Chondrocyte (in vitro differentiated cells): ENCODE results near the gene PAPPA2. TPM values are rescaled to one million over a fixed set of nuclear protein-coding genes. Genes with fewer than 3 reads are reported as not detected.

Source experiments
- DNase-seq: peaks from one replicate; pipeline ENCODE4 v3.0.0; 2021; ENCODE audit warnings: mixed read lengths, low spot score
- H3K27ac Mint-ChIP-seq: one replicate; pipeline ENCODE4 v1.8.0; 2021; ENCODE audit warnings: mild to moderate bottlenecking, moderate library complexity, mixed read lengths; ENCODE audit not compliant: unreplicated experiment
- H3K27me3 Mint-ChIP-seq: 2 replicates; pipeline ENCODE4 v1.8.0; 2021; ENCODE audit warnings: low read depth, mixed read lengths
- H3K36me3 Mint-ChIP-seq: 2 replicates; pipeline ENCODE4 v1.8.0; 2021; ENCODE audit warnings: low read depth, mixed read lengths
- H3K4me1 Mint-ChIP-seq: 2 replicates; pipeline ENCODE4 v1.8.0; 2021; ENCODE audit warnings: low read depth, mild to moderate bottlenecking, mixed read lengths
- H3K4me3 Mint-ChIP-seq: one replicate; pipeline ENCODE4 v1.8.0; 2021; ENCODE audit warnings: mild to moderate bottlenecking, moderate library complexity, mixed read lengths; ENCODE audit not compliant: unreplicated experiment
- H3K9me3 Mint-ChIP-seq: 2 replicates; pipeline ENCODE4 v1.8.0; 2021; ENCODE audit warnings: low read depth, mixed read lengths
- total RNA-seq: library from RNA; stranded (reverse); gene quantifications from 3 replicates; pipeline ENCODE4 v1.2.1, GENCODE V29; 2021
- TF ChIP-seq, protein P1 (sequence below): fragments of 200-600 bp; sonication (generic); IDR thresholded peaks from 2 replicates; pipeline ENCODE4 v1.5.0; 2021; ENCODE audit warnings: antibody characterized with exemption, mild to moderate bottlenecking, moderate library complexity

The PAPPA2 gene
- total RNA-seq, 1 donor from 2014 or later, result 0.42 TPM

GRCh38 chr1:176521211-176521610, 58.2 kb downstream of the PAPPA2 start:
- Mint-ChIP-seq H3K27me3 (no peaks in the 10 kb centered on the region), H3K9me3 (peaks cover 2% of the 10 kb centered on the region), H3K27ac (no peak overlapping the region), H3K4me1 (no peaks in the 10 kb centered on the region), H3K4me3 (no peak overlapping the region), H3K36me3 (no peaks in the 10 kb centered on the region)
- DNase-seq, result no peak
- TF ChIP-seq, protein P1, sequence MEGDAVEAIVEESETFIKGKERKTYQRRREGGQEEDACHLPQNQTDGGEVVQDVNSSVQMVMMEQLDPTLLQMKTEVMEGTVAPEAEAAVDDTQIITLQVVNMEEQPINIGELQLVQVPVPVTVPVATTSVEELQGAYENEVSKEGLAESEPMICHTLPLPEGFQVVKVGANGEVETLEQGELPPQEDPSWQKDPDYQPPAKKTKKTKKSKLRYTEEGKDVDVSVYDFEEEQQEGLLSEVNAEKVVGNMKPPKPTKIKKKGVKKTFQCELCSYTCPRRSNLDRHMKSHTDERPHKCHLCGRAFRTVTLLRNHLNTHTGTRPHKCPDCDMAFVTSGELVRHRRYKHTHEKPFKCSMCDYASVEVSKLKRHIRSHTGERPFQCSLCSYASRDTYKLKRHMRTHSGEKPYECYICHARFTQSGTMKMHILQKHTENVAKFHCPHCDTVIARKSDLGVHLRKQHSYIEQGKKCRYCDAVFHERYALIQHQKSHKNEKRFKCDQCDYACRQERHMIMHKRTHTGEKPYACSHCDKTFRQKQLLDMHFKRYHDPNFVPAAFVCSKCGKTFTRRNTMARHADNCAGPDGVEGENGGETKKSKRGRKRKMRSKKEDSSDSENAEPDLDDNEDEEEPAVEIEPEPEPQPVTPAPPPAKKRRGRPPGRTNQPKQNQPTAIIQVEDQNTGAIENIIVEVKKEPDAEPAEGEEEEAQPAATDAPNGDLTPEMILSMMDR, result no peak

DNA sequence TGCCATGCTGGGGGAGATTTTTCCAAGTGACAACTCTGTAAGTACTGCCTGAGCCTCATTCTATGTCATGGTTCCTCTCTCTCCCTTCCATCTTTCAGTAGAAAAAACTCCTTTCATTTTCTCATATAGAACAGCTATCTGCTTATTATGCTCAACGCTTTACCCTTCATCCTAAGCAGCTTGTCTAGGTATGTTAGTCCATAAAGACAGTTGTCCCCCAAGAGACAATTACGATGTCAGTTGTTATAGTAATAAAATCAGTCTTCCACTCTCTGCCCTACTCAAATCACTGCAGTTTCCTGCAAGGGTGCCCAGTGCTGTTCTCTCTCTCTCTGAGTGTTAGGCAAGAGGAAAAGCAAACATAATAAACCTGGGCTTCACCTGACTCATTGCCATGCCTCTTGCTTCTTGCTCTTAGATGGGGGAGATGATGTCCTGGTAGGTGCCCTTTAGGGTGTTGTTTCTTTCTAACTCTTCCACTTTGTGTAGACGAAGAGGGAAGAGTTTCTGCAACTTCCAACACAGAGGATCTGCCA, 59.4 kb downstream of the PAPPA2 start:
- no peaks in the 10 kb centered on the region for H3K4me1 Mint-ChIP-seq
- H3K9me3 Mint-ChIP-seq, result peaks cover 2% of the 10 kb centered on the region
- no peak for DNase-seq
- no peaks in the 10 kb centered on the region for H3K27me3 Mint-ChIP-seq
- no peaks in the 10 kb centered on the region for H3K36me3 Mint-ChIP-seq
- TF ChIP-seq, protein P1, result no peak
- H3K27ac Mint-ChIP-seq, result no peak overlapping the region
- no peak overlapping the region for H3K4me3 Mint-ChIP-seq

DNA sequence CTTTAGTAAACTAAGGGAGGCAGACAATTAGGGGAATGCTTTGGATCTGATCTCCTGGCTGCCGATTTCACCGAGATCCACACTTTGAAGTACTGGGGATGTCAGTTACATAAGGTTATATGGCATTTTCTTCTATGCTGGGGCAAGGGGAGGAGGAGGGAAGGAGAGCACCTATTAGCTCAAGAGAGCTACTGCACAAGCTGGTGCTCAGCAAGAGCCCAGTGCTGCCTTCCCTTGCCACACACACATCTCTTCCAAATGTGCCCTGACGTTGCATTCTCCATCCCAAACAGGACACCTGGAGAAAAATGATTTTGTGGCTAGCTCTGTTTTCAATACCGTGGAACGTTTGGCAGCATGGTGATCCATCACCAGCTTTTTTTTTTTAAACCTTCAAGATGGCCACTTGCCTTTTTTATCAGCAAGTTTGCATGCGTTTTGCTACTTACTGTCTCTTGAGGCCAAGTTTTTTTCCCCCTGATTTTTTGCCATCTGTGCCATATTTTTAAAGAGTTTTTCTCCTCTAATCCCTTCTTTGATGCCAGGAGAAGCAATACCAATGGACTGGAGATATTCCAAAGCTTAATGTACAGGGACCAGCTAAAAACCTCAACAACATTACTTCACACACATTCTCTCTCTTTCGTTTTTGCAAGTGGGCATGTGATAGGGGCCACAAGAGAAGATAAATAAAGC, 66.6 kb downstream of the PAPPA2 start:
- TF ChIP-seq, protein P1, result no peak
- Mint-ChIP-seq H3K27me3 (peaks cover 2% of the 10 kb centered on the region), H3K4me3 (no peak overlapping the region), H3K4me1 (no peaks in the 10 kb centered on the region), H3K36me3 (no peaks in the 10 kb centered on the region), H3K9me3 (no peaks in the 10 kb centered on the region), H3K27ac (no peak overlapping the region)
- no peak for DNase-seq

- H3K4me3 Mint-ChIP-seq, result no peak overlapping the region
- peaks cover 6% of the 10 kb centered on the region for H3K27me3 Mint-ChIP-seq
- no peak for DNase-seq
- no peak overlapping the region for H3K27ac Mint-ChIP-seq
- no peaks in the 10 kb centered on the region for H3K4me1 Mint-ChIP-seq
- H3K36me3 Mint-ChIP-seq, result no peaks in the 10 kb centered on the region
- H3K9me3 Mint-ChIP-seq, result no peaks in the 10 kb centered on the region
- TF ChIP-seq, protein P1, result no peak
Measured at GRCh38 chr1:176531036-176531435, 68.1 kb downstream of the PAPPA2 start.

DNA sequence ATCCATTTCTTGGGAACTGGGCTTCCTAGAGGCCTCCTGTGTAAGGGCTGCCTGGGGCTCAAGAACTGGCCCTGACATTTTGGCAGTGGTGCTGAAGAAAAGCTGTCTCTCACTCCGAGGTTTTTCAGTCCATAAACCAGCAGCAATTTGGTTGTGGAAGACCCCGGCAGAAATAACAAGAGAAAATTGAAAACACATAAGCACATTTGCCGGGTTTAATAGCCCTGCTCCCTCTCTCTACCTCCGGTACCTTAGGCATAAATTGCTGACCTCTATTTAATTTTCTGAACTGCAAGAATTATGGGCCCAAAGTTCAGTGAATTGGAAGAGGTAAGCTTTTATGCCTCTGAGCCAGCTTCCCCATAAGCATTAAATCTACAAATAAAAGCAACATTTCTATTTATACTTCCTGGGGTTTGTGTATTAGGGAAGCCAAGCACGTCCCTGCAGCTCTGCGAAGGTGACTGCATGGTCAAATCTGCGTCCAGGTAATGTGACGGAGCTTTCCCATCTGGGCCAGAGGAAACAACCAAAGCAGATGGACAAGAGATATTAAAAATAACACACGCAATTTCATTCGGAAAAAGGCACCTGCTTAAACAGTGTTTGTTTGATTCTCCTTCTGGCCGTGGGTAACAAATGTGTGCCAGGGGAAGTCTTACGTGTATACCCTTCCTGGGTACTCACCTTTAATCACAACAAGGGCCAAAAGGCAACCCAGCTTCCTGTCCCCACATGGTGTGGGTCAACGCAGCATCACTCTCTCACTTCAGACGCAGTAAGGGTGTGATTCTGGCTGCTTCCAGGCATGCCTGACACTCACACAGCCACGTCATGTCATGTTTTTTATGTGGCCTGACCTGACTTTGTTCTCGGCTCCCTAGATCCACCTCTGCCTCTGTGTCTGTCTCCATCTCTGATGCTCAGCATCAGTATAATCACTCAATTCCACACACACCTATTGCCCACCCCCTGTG, 69.2 kb downstream of the PAPPA2 start:
- H3K4me3 Mint-ChIP-seq, result no peak overlapping the region
- no peaks in the 10 kb centered on the region for H3K4me1 Mint-ChIP-seq
- H3K27me3 Mint-ChIP-seq, result peaks cover 6% of the 10 kb centered on the region
- H3K9me3 Mint-ChIP-seq, result no peaks in the 10 kb centered on the region
- H3K27ac Mint-ChIP-seq, result no peak overlapping the region
- TF ChIP-seq, protein P1, result no peak
- DNase-seq, result no peak
- H3K36me3 Mint-ChIP-seq, result no peaks in the 10 kb centered on the region
